ENCODE results near the gene CAMK2D. TPM values are rescaled to one million over a fixed set of nuclear protein-coding genes. Genes with fewer than 3 reads are reported as not detected.

The CAMK2D gene
- total RNA-seq, 1 donor from 2014 or later = 41.3 TPM

GRCh38 chr4:113447061-113447460 is 314.5 kb downstream of the CAMK2D start:
- intact Hi-C loops (cut with DNase I) = no loop called here
- no peak for ATAC-seq
- DNase-seq (ENCODE audit: low spot score) = no peak

- intact Hi-C loops (cut with DNase I) = no loop called here
- no peak for ATAC-seq
Observed at GRCh38 chr4:113446019-113446418, 315.5 kb downstream of the CAMK2D start.

GRCh38 chr4:113445286-113445685 is 316.3 kb downstream of the CAMK2D start:
- peak; percentile 96 for ATAC-seq
- DNase-seq (ENCODE audit: low spot score) = peak; percentile 65
- intact Hi-C loops (cut with DNase I) = no loop called here

More at GRCh38 chr4:113446019-113446418, 315.5 kb downstream of the CAMK2D start:
- no peak for DNase-seq (ENCODE audit: low spot score)

- ATAC-seq (peak; percentile 18), DNase-seq (ENCODE audit: low spot score) (no peak)
- intact Hi-C loops (cut with DNase I) = no loop called here
Observed at GRCh38 chr4:113444386-113444785, 317.2 kb downstream of the CAMK2D start.

- no peak for ATAC-seq
- DNase-seq (ENCODE audit: low spot score) = no peak
- intact Hi-C loops (cut with DNase I) = no loop called here
Observed at GRCh38 chr4:113442826-113443225, 318.7 kb downstream of the CAMK2D start.

GRCh38 chr4:113440371-113440770 is 321.2 kb downstream of the CAMK2D start:
- intact Hi-C loops (cut with DNase I) = no loop called here
- no peak for DNase-seq (ENCODE audit: low spot score)
- no peak for ATAC-seq

GRCh38 chr4:113438596-113438995 is 322.9 kb downstream of the CAMK2D start:
- no peak for DNase-seq (ENCODE audit: low spot score)
- no peak for ATAC-seq
- intact Hi-C loops (cut with DNase I) = no loop called here

- peak; percentile 21 for ATAC-seq
- no peak for DNase-seq (ENCODE audit: low spot score)
- intact Hi-C loops (cut with DNase I) = no loop called here
Observed at GRCh38 chr4:113437129-113437528, 324.4 kb downstream of the CAMK2D start.

- ATAC-seq (peak; percentile 85), DNase-seq (ENCODE audit: low spot score) (no peak)
- intact Hi-C loops (cut with DNase I) = no loop called here
Observed at GRCh38 chr4:113436360-113436759, 325.2 kb downstream of the CAMK2D start.

- peak; percentile 72 for DNase-seq (ENCODE audit: low spot score)
- intact Hi-C loops (cut with DNase I) = no loop called here
- ATAC-seq = peak; percentile 87
Observed at GRCh38 chr4:113435893-113436292, 325.6 kb downstream of the CAMK2D start.

- intact Hi-C loops (cut with DNase I) = no loop called here
- ATAC-seq (no peak), DNase-seq (ENCODE audit: low spot score) (no peak)
Observed at GRCh38 chr4:113434247-113434587, 327.3 kb downstream of the CAMK2D start.

GRCh38 chr4:113433536-113434246 is 327.8 kb downstream of the CAMK2D start:
- no peak for DNase-seq (ENCODE audit: low spot score)
- no peak for ATAC-seq
- intact Hi-C loops (cut with DNase I) = no loop called here

GRCh38 chr4:113433116-113433515 is 328.4 kb downstream of the CAMK2D start:
- intact Hi-C loops (cut with DNase I) = no loop called here
- ATAC-seq (no peak), DNase-seq (ENCODE audit: low spot score) (no peak)

- ATAC-seq = no peak
- intact Hi-C loops (cut with DNase I) = no loop called here
- DNase-seq (ENCODE audit: low spot score) = no peak
Observed at GRCh38 chr4:113423631-113424030, 337.9 kb downstream of the CAMK2D start.

GRCh38 chr4:113420938-113421337 is 340.6 kb downstream of the CAMK2D start:
- ATAC-seq = no peak
- DNase-seq (ENCODE audit: low spot score) = no peak
- intact Hi-C loops (cut with DNase I) = no loop called here

GRCh38 chr4:113419631-113420030 is 341.9 kb downstream of the CAMK2D start:
- intact Hi-C loops (cut with DNase I) = no loop called here
- ATAC-seq (no peak), DNase-seq (ENCODE audit: low spot score) (no peak)

- intact Hi-C loops (cut with DNase I) = no loop called here
- peak; percentile 84 for ATAC-seq
- no peak for DNase-seq (ENCODE audit: low spot score)
Observed at GRCh38 chr4:113411496-113411938, 350.0 kb downstream of the CAMK2D start.

- ATAC-seq (no peak), DNase-seq (ENCODE audit: low spot score) (no peak)
- intact Hi-C loops (cut with DNase I) = no loop called here
Observed at GRCh38 chr4:113410686-113411085, 350.9 kb downstream of the CAMK2D start.

GRCh38 chr4:113409181-113409580 is 352.4 kb downstream of the CAMK2D start:
- intact Hi-C loops (cut with DNase I) = loop anchor here (10.0 kb wide), 1 partner anchor 366 kb away; no protein-coding TSS in a partner anchor
- DNase-seq (ENCODE audit: low spot score) (no peak), ATAC-seq (no peak)

- ATAC-seq (no peak), DNase-seq (ENCODE audit: low spot score) (no peak)
- intact Hi-C loops (cut with DNase I) = loop anchor here (10.0 kb wide), 1 partner anchor 367 kb away; no protein-coding TSS in a partner anchor
Observed at GRCh38 chr4:113407409-113407808, 354.1 kb downstream of the CAMK2D start.

GRCh38 chr4:113406723-113407016 is 354.9 kb downstream of the CAMK2D start:
- intact Hi-C loops (cut with DNase I) = loop anchor here (10.0 kb wide), 1 partner anchor 368 kb away; no protein-coding TSS in a partner anchor
- DNase-seq (ENCODE audit: low spot score) (no peak), ATAC-seq (no peak)
